GM19099 (cell line): ENCODE results near the gene ST6GALNAC2.

Experiments used
- POLR2A ChIP-seq: IDR thresholded peaks from 3 replicates; pipeline ENCODE4 v1.6.1; 2011; ENCODE audit warnings: low read depth; ENCODE audit not compliant: insufficient read length; ENCODE audit errors: extremely low read depth

ST6GALNAC2 gene

GRCh38 chr17:76541739-76542454 lies 43.8 kb downstream of the ST6GALNAC2 start:
- TF ChIP-seq POLR2A = no peak

- TF ChIP-seq POLR2A = no peak
These were observed 45.0 kb downstream of the ST6GALNAC2 start for GRCh38 chr17:76540381-76541300.

GRCh38 chr17:76539631-76540271 lies 45.9 kb downstream of the ST6GALNAC2 start, which contains the start of gene PRCD:
Gene PRCD, plus strand, starts transcription at chr17:76540044. Its CDS starts 98 bp downstream, at chr17:76540142.
- TF ChIP-seq POLR2A = no peak

- no peak for TF ChIP-seq POLR2A
These were observed 46.6 kb downstream of the ST6GALNAC2 start for GRCh38 chr17:76538941-76539570.

GRCh38 chr17:76538281-76538931 lies 47.3 kb downstream of the ST6GALNAC2 start:
- no peak for TF ChIP-seq POLR2A

GRCh38 chr17:76537578-76538280 lies 47.9 kb downstream of the ST6GALNAC2 start, which contains the start of gene CYGB:
Gene CYGB, minus strand, starts transcription at chr17:76537709. Its CDS starts 167 bp downstream, at chr17:76537542.
- TF ChIP-seq POLR2A = no peak

- TF ChIP-seq POLR2A = no peak
These were observed 48.4 kb downstream of the ST6GALNAC2 start for GRCh38 chr17:76537288-76537577.

- no peak for TF ChIP-seq POLR2A
These were observed 49.0 kb downstream of the ST6GALNAC2 start for GRCh38 chr17:76536511-76537287.

- no peak for TF ChIP-seq POLR2A
These were observed 49.7 kb downstream of the ST6GALNAC2 start for GRCh38 chr17:76535788-76536510.

- TF ChIP-seq POLR2A = no peak
These were observed 50.6 kb downstream of the ST6GALNAC2 start for GRCh38 chr17:76534831-76535732.

GRCh38 chr17:76532072-76532651 lies 53.5 kb downstream of the ST6GALNAC2 start:
- no peak for TF ChIP-seq POLR2A
